H1 (cell line): ENCODE data around the gene INPP5A. TPM values are rescaled to one million over a fixed set of nuclear protein-coding genes. Genes with fewer than 3 reads are reported as not detected.

Experiments used
- CTCF ChIA-PET: fragments of 300-600 bp; sonication (Branson Sonifier 250); formaldehyde crosslinking; loops from one replicate; lab custom pipeline; 2021; ENCODE audit not compliant: partially characterized antibody; lab: Charles Lee
- POLR2A ChIA-PET: fragments of 300-600 bp; sonication (Branson Sonifier 250); formaldehyde crosslinking; loops from one replicate; lab custom pipeline; 2021; ENCODE audit warnings: inconsistent platforms; ENCODE audit not compliant: partially characterized antibody; lab: Charles Lee
- DNase-seq, 2 experiments: peaks; one replicate each; pipeline versions ENCODE4 v3.0.0 to v3.0.0-alpha.2; 2010 to 2022; ENCODE audit warnings: low spot score in 2 of 2, low read depth in 1 of 2, mixed read lengths in 1 of 2
- FAIRE-seq: peaks from 2 replicates; lab custom pipeline; 2011; peaks lifted over from hg19 to GRCh38; lab: Jason Lieb, UNC
- H2AFZ ChIP-seq: 2 replicates; pipeline ENCODE4 v1.8.1; 2012; ENCODE audit warnings: low read length, inconsistent platforms
- H2AK5ac ChIP-seq: 2 replicates; pipeline ENCODE4 v1.6.1; 2013; ENCODE audit warnings: low read depth, low read length
- H2BK120ac ChIP-seq: replicated peaks from 2 replicates; pipeline ENCODE3; 2013; ENCODE audit warnings: low read depth, low read length, inconsistent platforms
- H2BK12ac ChIP-seq: 2 replicates; pipeline ENCODE4 v1.6.1; 2013; ENCODE audit warnings: low read depth, low read length
- H2BK15ac ChIP-seq: 2 replicates; pipeline ENCODE4 v1.6.1; 2013; ENCODE audit warnings: low read length
- H2BK20ac ChIP-seq: 2 replicates; pipeline ENCODE4 v1.6.1; 2013; ENCODE audit warnings: low read length
- H2BK5ac ChIP-seq: 2 replicates; pipeline ENCODE4 v1.6.1; 2013; ENCODE audit warnings: low read depth, low read length
- H3K14ac ChIP-seq: 2 replicates; pipeline ENCODE4 v1.6.1; 2013; ENCODE audit warnings: inconsistent platforms; ENCODE audit not compliant: insufficient read length
- H3K18ac ChIP-seq: 2 replicates; pipeline ENCODE4 v1.6.1; 2013; ENCODE audit warnings: low read length; ENCODE audit errors: extremely low read depth
- H3K23ac ChIP-seq: 2 replicates; pipeline ENCODE4 v1.6.1; 2013; ENCODE audit warnings: inconsistent platforms; ENCODE audit not compliant: insufficient read length
- H3K23me2 ChIP-seq: 2 replicates; pipeline ENCODE4 v1.6.1; 2013; ENCODE audit warnings: low read depth, low read length
- H3K27ac ChIP-seq: 2 replicates; pipeline ENCODE4 v1.6.1; 2011; ENCODE audit warnings: low read depth, low read length, inconsistent platforms
- H3K27me3 ChIP-seq, 4 experiments: replicated peaks in 1 of 4; 1 replicate in 1 of 4; 2 replicates in 3 of 4; pipeline versions ENCODE4 v1.6.1 to v1.8.1; 2011 to 2013; ENCODE audit warnings: low read length in 3 of 4, mild to moderate bottlenecking in 3 of 4, inconsistent platforms in 2 of 4, mixed read lengths in 2 of 4, moderate library complexity in 1 of 4; ENCODE audit not compliant: control insufficient read depth in 3 of 4, insufficient read depth in 3 of 4; ENCODE audit errors: extremely low read depth in 1 of 4
- H3K36me3 ChIP-seq, 4 experiments: 2 replicates each; pipeline versions ENCODE4 v1.6.1 to v1.8.1; 2011 to 2013; ENCODE audit warnings: mild to moderate bottlenecking in 4 of 4, low read length in 3 of 4, moderate library complexity in 2 of 4, control low read depth in 1 of 4, inconsistent platforms in 1 of 4; ENCODE audit not compliant: insufficient read depth in 4 of 4, control insufficient read depth in 2 of 4
- H3K4ac ChIP-seq: replicated peaks from 2 replicates; pipeline ENCODE3; 2013; ENCODE audit warnings: low read length, low read depth, mixed read lengths, inconsistent platforms; ENCODE audit not compliant: insufficient read length
- H3K4me1 ChIP-seq, 4 experiments: replicated peaks in 1 of 4; 1 replicate in 1 of 4; 2 replicates in 3 of 4; pipeline versions ENCODE4 v1.6.1 to v1.8.1; 2011 to 2013; ENCODE audit warnings: low read length in 3 of 4, inconsistent platforms in 2 of 4, mixed read lengths in 1 of 4; ENCODE audit not compliant: insufficient read depth in 4 of 4, control insufficient read depth in 3 of 4
- H3K4me2 ChIP-seq, 2 experiments: 2 replicates each; pipeline versions ENCODE4 v1.6.1 to v1.8.1; 2011 to 2013; ENCODE audit warnings: low read depth in 2 of 2, low read length in 2 of 2, control low read depth in 1 of 2, inconsistent platforms in 1 of 2, mild to moderate bottlenecking in 1 of 2; ENCODE audit not compliant: insufficient read depth in 1 of 2
- H3K4me3 ChIP-seq, 4 experiments: fragments of 200-600, 300-600 bp in 1 of 4; sonication (generic), shearing (Covaris generic), sonication (Bioruptor Twin) in 1 of 4; 2 replicates each; pipeline versions ENCODE4 v1.5.1 to v1.8.1; 2011 to 2016; ENCODE audit warnings: low read length in 4 of 4, low read depth in 3 of 4, control low read depth in 2 of 4, inconsistent platforms in 2 of 4, mild to moderate bottlenecking in 2 of 4, mixed read lengths in 1 of 4, moderate library complexity in 1 of 4; ENCODE audit not compliant: insufficient read depth in 2 of 4; ENCODE audit errors: extremely low read depth in 1 of 4
- H3K56ac ChIP-seq: replicated peaks from 2 replicates; pipeline ENCODE3; 2013; ENCODE audit warnings: low read depth, mild to moderate bottlenecking, mixed read lengths, low read length, inconsistent platforms; ENCODE audit not compliant: insufficient read length
- H3K79me1 ChIP-seq: 2 replicates; pipeline ENCODE4 v1.6.1; 2013; ENCODE audit warnings: low read depth, low read length, control low read depth
- H3K79me2 ChIP-seq, 2 experiments: 2 replicates each; pipeline versions ENCODE4 v1.6.1 to v1.8.1; 2012 to 2013; ENCODE audit warnings: low read length in 2 of 2, mild to moderate bottlenecking in 2 of 2, inconsistent platforms in 1 of 2; ENCODE audit not compliant: insufficient read depth in 2 of 2, control insufficient read depth in 1 of 2
- H3K9ac ChIP-seq, 4 experiments: replicated peaks in 1 of 4; 1 replicate in 1 of 4; 2 replicates in 3 of 4; pipeline versions ENCODE4 v1.6.1 to v1.8.1; 2011 to 2013; ENCODE audit warnings: low read depth in 3 of 4, low read length in 3 of 4, control low read depth in 2 of 4, mild to moderate bottlenecking in 2 of 4, moderate library complexity in 2 of 4, inconsistent platforms in 1 of 4; ENCODE audit errors: extremely low read depth in 1 of 4
- H3K9me3 ChIP-seq, 2 experiments: 2 replicates each; pipeline versions ENCODE4 v1.6.1 to v1.8.1; 2012 to 2013; ENCODE audit warnings: mild to moderate bottlenecking in 2 of 2, moderate library complexity in 2 of 2, control low read depth in 1 of 2, inconsistent platforms in 1 of 2, low read depth in 1 of 2, low read length in 1 of 2, mixed read lengths in 1 of 2; ENCODE audit not compliant: insufficient read depth in 2 of 2
- H4K20me1 ChIP-seq, 2 experiments: replicated peaks in 1 of 2; 2 replicates each; pipeline versions ENCODE3 to v1.8.1; 2011 to 2013; ENCODE audit warnings: inconsistent platforms in 2 of 2, low read length in 2 of 2, mild to moderate bottlenecking in 1 of 2; ENCODE audit not compliant: insufficient read depth in 2 of 2, control insufficient read depth in 1 of 2
- H4K5ac ChIP-seq: 2 replicates; pipeline ENCODE4 v1.6.1; 2013; ENCODE audit warnings: low read length, low read depth, mixed read lengths, inconsistent platforms; ENCODE audit not compliant: insufficient read length
- H4K8ac ChIP-seq: 2 replicates; pipeline ENCODE4 v1.8.0; 2013; ENCODE audit warnings: mild to moderate bottlenecking, moderate library complexity, low read length, inconsistent platforms; ENCODE audit not compliant: insufficient read depth; ENCODE audit errors: extremely low read depth
- H4K91ac ChIP-seq: replicated peaks from 2 replicates; pipeline ENCODE3; 2013; ENCODE audit warnings: low read length, mixed read lengths, inconsistent platforms; ENCODE audit not compliant: insufficient read length
- EGR1 ChIP-seq: IDR thresholded peaks from 2 replicates; pipeline ENCODE4 v1.6.1; 2011; ENCODE audit warnings: low read depth, low read length, borderline replicate concordance
- FOSL1 ChIP-seq: IDR thresholded peaks from 2 replicates; pipeline ENCODE4 v1.6.1; 2011; ENCODE audit warnings: mild to moderate bottlenecking, low read depth, low read length, moderate library complexity; ENCODE audit not compliant: insufficient read depth
- GTF2F1 ChIP-seq: IDR thresholded peaks from 2 replicates; pipeline ENCODE4 v1.6.1; 2012; ENCODE audit warnings: low read depth, low read length, improper control_type of control experiment, borderline replicate concordance
- KDM4A ChIP-seq: IDR thresholded peaks from one replicate; pipeline ENCODE4 v1.7.1; 2012; ENCODE audit warnings: low read depth, mild to moderate bottlenecking, moderate library complexity, low read length, inconsistent platforms; ENCODE audit not compliant: severe bottlenecking
- SP2 ChIP-seq: IDR thresholded peaks from 2 replicates; pipeline ENCODE4 v1.6.1; 2012; ENCODE audit warnings: mild to moderate bottlenecking, low read length, inconsistent platforms
- TBP ChIP-seq: IDR thresholded peaks from 2 replicates; pipeline ENCODE4 v1.6.1; 2011; ENCODE audit warnings: low read depth, low read length, improper control_type of control experiment
- WGBS, 2 experiments: shearing (Covaris generic) in 1 of 2; methylation state at CpG; one replicate each; pipeline versions ENCODE4 v1.1.6 to v1.1.7; 2013 to 2015; ENCODE audit warnings: low lambda C conversion rate in 2 of 2, mixed read lengths in 2 of 2, inconsistent platforms in 1 of 2, low coverage in 1 of 2, missing lambda C conversion rate in 1 of 2; ENCODE audit not compliant: insufficient replicate concordance in 2 of 2, insufficient coverage in 1 of 2, insufficient read length in 1 of 2; ENCODE audit errors: extremely low coverage in 1 of 2, missing lambda C conversion rate in 1 of 2; 5-methylcytosine and 5-hydroxymethylcytosine counted together
- polyA plus RNA-seq, 7 experiments: library from polyadenylated mRNA; depleted of rRNA in 3 of 7; stranded (reverse) in 5 of 7; unstranded in 2 of 7; fragments of >200 nt in 5 of 7; fragments of 200-250 nt in 2 of 7; gene quantifications; 1 replicate in 5 of 7; 2 replicates in 1 of 7; 4 replicates in 1 of 7; pipeline versions ENCODE4 v1.2.1 to v1.2.3, GENCODE V29; 2011 to 2013; ENCODE audit warnings: missing spikeins in 2 of 7, mixed read lengths in 2 of 7
- total RNA-seq: library from RNA; stranded (reverse); fragmentation: NEBNext Ultra II Directional; extraction: Animal tissue kit (Norgen Biotek cat#: 25700); gene quantifications from 2 replicates; pipeline ENCODE4 v1.2.1, GENCODE V29; 2021
- TF ChIP-seq, protein P1 (sequence below): IDR thresholded peaks from 2 replicates; pipeline ENCODE4 v1.6.1; 2012; ENCODE audit warnings: inconsistent platforms
- TF ChIP-seq, protein P2 (sequence below): IDR thresholded peaks from 2 replicates; pipeline ENCODE4 v1.6.1; 2012; ENCODE audit warnings: inconsistent platforms
- TF ChIP-seq, protein P3 (sequence below): IDR thresholded peaks from 2 replicates; pipeline ENCODE4 v1.6.1; 2012; ENCODE audit warnings: low read length, inconsistent platforms

INPP5A gene
- total and polyA plus RNA-seq, 2 of the 8 experiments (the other 6 are each of a cell fraction or from before 2014, with no cell fraction given), result 19.7 to 27.5 TPM

DNA sequence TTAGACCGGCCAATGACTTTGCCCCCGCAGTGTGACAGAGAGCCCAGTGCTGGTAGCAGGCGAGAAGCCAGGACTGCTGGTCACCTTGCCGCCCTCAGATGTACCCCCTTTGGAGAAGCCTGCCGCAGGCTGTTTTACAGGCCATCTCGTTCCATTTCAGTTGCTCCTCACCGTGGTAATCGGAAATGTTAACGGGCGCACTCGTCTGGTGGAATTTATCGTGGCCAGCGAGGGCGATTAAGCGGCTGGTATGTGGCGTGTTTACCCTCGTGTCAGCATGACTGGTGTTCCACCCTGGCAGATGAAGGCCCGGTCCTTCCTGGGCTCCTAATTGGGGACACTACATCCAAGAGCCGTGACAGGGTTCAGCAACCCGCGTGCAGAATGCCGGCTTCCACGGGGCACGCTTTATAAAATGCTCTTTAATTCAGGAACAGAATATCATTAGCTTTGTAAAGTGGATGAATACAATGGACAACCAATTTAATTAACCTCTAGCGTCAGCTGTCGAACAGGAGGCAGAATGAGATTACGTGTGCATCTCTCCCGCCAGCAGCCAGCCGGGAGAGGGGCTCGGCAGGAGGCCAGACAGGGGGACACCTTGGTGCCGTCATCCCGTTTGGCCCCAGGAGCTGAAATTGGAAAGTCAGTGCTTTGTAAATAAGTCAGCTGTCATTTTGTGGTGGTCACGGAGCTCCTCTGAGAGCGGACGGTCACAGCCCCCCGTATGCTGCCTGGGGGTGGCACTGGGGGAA lies 140.1 kb downstream of the INPP5A start:
- Histone ChIP-seq H2AK5ac (no peak overlapping the region), H3K36me3 (no peaks in the 10 kb centered on the region), H3K23me2 (no peaks in the 10 kb centered on the region), H3K4ac (no peak overlapping the region), H4K91ac (no peak overlapping the region), H3K23ac (no peak overlapping the region), H3K27ac (no peak overlapping the region), H3K4me3 (no peak overlapping the region), H3K27me3 (no peaks in the 10 kb centered on the region), H3K56ac (no peak overlapping the region), H4K5ac (no peak overlapping the region), H2BK20ac (no peak overlapping the region), H3K18ac (no peak overlapping the region), H2BK120ac (no peak overlapping the region), H3K4me1 (no peaks in the 10 kb centered on the region), H2AFZ (no peak overlapping the region), H3K9ac (no peak overlapping the region), H3K79me2 (no peaks in the 10 kb centered on the region; a peak in 1 of 4 replicates), H3K4me2 (no peak overlapping the region), H3K9me3 (peaks cover 0 to 12% of the 10 kb centered on the region in 2 experiments; a peak in 1 of 4 replicates), H2BK12ac (no peak overlapping the region), H4K8ac (no peak overlapping the region; the same call in 1 of the 2 replicates), H3K79me1 (no peaks in the 10 kb centered on the region), H2BK5ac (no peak overlapping the region), H2BK15ac (no peak overlapping the region), H4K20me1 (no peaks in the 10 kb centered on the region), H3K14ac (no peak overlapping the region)
- FAIRE-seq (no peak), DNase-seq (no peak)
- ChIA-PET POLR2A (no interaction called here), CTCF (interaction anchor here (0.6 to 1.8 kb wide), 2 partner anchors 24 to 404 kb away, joined by 3 to 4 read pairs; no protein-coding TSS in a partner anchor)
- 91% methylated on average over 36 of the region's 36 CpGs; no CpG with 5 or more reads in 1 of the 2 experiments for WGBS, 2 experiments
- TF ChIP-seq FOSL1 (no peak), EGR1 (no peak), GTF2F1 (no peak), SP2 (no peak), KDM4A (no peak), TBP (no peak)
- TF ChIP-seq, protein P1, sequence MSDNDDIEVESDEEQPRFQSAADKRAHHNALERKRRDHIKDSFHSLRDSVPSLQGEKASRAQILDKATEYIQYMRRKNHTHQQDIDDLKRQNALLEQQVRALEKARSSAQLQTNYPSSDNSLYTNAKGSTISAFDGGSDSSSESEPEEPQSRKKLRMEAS, result no peak
- TF ChIP-seq, protein P2, sequence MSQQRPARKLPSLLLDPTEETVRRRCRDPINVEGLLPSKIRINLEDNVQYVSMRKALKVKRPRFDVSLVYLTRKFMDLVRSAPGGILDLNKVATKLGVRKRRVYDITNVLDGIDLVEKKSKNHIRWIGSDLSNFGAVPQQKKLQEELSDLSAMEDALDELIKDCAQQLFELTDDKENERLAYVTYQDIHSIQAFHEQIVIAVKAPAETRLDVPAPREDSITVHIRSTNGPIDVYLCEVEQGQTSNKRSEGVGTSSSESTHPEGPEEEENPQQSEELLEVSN, result no peak
- TF ChIP-seq, protein P3, sequence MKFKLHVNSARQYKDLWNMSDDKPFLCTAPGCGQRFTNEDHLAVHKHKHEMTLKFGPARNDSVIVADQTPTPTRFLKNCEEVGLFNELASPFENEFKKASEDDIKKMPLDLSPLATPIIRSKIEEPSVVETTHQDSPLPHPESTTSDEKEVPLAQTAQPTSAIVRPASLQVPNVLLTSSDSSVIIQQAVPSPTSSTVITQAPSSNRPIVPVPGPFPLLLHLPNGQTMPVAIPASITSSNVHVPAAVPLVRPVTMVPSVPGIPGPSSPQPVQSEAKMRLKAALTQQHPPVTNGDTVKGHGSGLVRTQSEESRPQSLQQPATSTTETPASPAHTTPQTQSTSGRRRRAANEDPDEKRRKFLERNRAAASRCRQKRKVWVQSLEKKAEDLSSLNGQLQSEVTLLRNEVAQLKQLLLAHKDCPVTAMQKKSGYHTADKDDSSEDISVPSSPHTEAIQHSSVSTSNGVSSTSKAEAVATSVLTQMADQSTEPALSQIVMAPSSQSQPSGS, result no peak
